RPMI7951 (cell line): Measurements from ENCODE around the gene SCCPDH. TPM values are rescaled to one million over a fixed set of nuclear protein-coding genes. Genes with fewer than 3 reads are reported as not detected.
"Not testable (repeated sequence)": the region's sequence is repeated elsewhere in the genome, so short reads cannot be mapped to it uniquely, and the experiment has no call there.

Experiments
- DNase-seq: peaks from one replicate; pipeline ENCODE4 v3.0.0-alpha.2; 2012; ENCODE audit warnings: low read depth
- total RNA-seq: library from RNA; depleted of rRNA; stranded (reverse); fragments of >200 nt; shearing (Covaris generic); gene quantifications from 2 replicates; pipeline ENCODE4 v1.2.3, GENCODE V29; 2014; rRNA removed

SCCPDH gene
- total RNA-seq, 1 experiment from 2014 or later, result 25.8 TPM

- DNase-seq, result no peak
Observed at GRCh38 chr1:246798606-246799496, 74.6 kb downstream of the SCCPDH start.

DNA sequence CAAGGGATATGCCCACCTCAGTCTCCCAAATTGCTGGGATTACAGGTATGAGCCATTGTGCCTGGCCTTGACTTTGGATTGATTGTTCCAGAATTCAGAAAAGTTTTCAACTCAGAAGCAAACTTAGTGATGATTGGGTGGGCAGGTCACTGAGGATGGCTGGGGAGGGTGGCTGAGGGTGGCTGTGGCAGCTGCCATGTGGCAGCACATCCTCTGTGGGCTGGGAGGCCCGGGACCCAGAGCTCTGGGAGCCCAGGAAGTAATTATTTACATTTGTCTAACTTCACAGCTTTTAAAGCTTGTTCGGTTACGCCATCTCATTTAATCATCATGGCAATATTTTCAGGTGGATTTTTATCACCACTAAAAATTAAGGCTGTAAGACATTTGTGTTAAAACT is 76.1 kb downstream of the SCCPDH start:
- no peak for DNase-seq

DNA sequence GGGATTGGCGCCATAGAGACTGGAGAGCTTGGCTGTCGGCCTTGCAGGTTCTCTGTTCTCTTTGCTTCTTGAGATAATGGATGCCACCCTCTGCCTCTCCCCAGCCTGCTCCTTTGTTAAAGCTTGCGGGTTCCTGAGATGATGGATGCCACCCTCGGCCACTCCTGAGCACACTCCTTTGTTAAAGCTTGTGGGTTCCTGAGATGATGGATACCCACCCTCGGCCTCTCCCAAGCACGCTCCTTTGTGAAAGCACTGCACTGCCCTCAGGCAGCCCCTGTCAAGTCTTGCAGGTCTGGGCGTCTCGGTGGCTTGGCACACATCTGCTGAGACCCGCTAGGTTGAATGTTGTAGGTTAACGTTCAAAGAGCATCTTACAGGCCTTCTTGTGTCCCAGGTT is 76.5 kb downstream of the SCCPDH start:
- no peak for DNase-seq

DNA sequence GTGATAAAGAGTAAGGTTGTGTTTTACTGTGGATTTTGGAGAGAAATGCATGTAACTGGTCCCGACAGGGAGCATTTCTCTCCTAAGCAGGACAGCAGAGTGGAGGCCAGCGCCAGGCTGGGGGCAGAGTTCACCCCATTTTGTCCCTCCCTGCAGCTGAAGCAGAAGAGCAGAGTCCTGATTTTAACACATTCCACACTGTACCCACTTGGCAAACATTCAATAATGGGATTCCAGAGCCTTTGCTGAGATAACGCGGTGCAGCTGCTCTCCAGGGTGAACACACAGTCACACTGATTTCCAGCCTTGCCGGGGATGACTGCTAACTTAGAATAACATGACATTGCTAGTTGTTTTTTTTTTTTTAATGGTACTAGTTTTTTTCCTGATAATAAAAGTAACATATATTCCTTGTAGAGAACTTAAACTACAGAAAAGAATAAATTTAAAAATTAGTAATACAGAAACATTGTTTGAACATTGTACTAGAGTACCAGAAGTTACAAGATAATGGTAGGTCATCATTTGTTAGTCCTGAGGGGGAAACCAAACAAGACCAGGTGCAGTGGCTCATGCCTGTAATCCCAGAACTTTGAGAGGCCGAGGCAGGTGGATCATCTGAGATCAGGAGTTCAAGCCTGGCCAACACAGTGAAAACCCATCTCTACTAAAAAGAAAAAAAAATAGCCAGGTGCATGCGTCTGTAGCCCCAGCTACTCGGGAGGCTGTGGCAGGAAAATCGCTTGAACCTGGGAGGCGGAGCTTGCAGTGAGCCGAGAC is 77.2 kb downstream of the SCCPDH start:
- no peak for DNase-seq

DNA sequence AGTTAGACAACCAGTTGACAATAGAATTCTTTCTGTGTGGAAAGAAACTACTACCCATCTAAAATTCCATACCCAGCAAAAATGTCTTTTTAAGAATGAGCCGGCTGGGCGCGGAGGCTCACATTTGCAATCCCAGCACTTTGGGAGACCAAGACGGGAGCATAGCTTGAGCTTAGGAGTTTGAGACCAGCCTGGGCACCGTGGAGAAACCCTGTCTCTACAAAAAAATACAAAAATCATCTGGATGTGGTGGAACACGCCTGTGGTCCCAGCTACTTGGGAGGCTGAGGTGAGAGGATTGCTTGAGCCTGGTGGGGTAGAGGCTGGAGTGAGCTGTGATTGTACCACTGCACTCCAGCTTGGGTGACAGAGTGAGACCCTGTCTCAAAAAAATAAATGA is 79.2 kb downstream of the SCCPDH start:
- no peak for DNase-seq

GRCh38 chr1:246803883-246804282 is 79.7 kb downstream of the SCCPDH start:
- DNase-seq, result no peak

DNA sequence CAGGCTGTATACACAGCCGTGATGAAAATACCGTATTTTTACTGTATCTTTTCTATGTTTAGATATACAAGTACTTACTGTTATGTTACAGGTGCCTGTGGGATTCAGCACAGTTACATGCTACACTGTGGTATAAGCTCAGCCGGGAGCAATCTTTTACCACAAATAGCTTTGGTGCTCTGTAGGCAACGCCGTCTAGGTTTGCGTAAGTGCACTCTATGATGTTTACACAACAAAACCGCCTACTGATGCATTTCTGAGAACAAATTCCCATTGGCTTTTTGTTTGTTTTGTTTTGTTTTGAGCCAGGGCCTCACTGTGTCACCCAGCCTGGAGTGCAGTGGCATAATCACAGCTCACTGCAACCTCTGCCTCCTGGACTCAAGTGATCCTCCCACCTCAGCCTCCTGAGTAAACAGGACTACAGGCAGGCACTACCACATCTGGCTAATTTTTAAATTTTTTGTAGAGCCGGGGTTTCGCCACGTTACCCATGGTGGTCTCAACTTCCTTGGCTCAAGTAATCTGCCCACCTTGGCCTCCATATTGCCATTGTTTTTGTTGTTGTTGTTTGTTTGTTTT is 81.0 kb downstream of the SCCPDH start:
- no peak for DNase-seq

DNA sequence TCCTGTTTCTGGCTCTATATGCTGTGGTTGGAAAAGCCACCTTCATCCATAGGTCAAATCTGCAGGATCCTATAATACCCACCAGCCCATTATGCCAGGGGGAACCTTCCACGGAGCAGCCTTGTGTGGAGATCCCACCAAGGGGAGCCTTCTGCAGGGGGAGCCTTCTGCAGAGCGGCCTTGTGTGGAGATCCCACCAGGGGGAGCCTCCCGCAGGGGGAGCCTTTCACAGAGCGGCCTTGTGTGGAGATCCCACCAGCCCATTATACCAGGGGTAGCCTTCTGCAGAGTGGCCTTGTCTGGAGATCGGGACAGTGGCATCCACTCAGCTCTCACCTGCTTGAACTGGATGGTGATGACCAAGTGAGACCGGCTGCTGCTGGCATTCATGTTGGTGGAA is 85.3 kb downstream of the SCCPDH start:
- no peak for DNase-seq

DNA sequence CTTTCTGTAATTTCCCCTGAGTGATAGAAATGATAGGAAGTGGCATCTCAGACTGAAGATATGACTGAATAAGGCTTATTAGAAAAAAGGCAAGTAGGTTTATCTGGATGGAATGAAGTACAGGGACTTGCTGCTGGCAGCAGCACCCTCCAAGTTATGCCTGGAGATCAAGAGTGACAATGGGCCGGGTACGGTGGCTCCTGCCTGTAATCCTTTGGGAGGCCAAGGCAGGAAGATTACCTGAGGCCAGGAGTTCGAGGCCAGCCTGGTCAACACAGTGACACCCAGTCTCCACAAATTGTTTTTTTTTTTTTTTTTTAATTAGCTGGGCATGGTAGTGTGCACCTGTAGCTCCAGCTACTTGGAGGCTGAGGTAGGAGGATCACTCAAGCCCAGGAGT is 87.8 kb downstream of the SCCPDH start:
- DNase-seq, result no peak

- DNase-seq, result not testable (repeated sequence)
Observed at GRCh38 chr1:246813325-246813724, 89.1 kb downstream of the SCCPDH start.

- no peak for DNase-seq
Observed at GRCh38 chr1:246814890-246815289, 90.7 kb downstream of the SCCPDH start.

DNA sequence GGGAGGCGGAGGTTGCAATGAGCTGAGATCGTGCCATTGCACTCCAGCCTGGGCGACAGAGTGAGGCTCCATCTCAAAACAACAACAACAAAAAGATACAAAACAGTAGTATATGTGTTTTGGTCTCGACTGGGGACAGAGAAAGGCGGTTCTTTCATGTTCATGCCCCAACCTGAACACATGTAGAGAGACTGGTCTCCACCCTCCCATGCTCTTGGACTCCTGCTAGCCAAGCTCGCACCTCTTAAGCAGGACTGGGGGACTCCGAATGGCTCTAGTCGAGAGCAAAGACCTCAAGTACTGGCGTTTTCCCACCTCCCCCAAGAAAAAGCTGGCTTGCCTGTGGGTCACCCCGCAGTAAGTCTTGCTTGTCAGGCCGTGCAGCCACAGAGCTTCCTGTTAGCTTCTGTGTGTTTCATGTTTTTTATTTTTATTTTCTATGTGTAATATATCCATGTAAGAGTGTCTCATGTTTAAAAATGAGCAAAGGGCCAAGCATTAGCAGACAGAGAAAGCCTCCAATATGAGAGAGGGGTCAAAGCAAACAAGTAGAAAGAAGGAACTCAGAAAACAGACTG is 91.6 kb downstream of the SCCPDH start:
- no peak for DNase-seq

Other genes starting within 250 kb of the SCCPDH start
- gene SMYD3, start 217.1 kb upstream of the SCCPDH start, total RNA-seq, result 29.5 and 33.9 TPM in 2 replicates
- gene TFB2M, start 158.1 kb upstream of the SCCPDH start, total RNA-seq, result 22.0 and 25.6 TPM in 2 replicates
- gene CNST, start 158.0 kb upstream of the SCCPDH start, total RNA-seq, result 12.0 and 12.3 TPM in 2 replicates
- gene AHCTF1, start 207.5 kb downstream of the SCCPDH start, total RNA-seq, result 30.9 and 32.1 TPM in 2 replicates